Islet precursor cell (in vitro differentiated cells): Measurements from ENCODE around the gene PLCG1.

Experiments used
- DNase-seq: peaks from one replicate; pipeline ENCODE4 v3.0.0-alpha.2; 2018

Gene PLCG1

GRCh38 chr20:41168281-41169161 is 31.2 kb downstream of the PLCG1 start:
- DNase-seq = no peak

DNA sequence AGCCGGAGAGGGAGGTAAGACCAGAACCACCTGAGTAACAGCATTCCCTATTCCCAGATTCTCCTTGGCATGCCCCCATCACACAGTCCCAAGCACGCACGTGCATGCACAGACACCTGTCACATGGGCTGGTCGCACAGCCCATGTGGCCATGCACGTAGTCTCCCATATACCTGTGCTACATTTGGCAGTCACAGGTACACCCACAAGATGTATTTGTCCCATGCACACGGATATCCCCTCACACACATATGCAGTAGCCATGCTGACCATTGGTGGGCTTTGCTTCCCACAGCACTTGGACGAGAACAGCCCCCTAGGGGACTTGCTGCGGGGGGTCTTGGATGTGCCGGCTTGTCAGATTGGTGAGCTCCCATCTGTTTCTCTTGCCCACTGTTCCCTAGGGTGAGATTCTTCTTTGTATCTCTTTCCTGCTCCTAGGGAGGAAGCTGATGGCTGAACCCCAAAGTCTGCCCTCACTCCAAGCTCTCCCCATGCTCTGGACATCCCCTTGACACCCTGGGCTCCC is 31.9 kb downstream of the PLCG1 start:
- DNase-seq = no peak

DNA sequence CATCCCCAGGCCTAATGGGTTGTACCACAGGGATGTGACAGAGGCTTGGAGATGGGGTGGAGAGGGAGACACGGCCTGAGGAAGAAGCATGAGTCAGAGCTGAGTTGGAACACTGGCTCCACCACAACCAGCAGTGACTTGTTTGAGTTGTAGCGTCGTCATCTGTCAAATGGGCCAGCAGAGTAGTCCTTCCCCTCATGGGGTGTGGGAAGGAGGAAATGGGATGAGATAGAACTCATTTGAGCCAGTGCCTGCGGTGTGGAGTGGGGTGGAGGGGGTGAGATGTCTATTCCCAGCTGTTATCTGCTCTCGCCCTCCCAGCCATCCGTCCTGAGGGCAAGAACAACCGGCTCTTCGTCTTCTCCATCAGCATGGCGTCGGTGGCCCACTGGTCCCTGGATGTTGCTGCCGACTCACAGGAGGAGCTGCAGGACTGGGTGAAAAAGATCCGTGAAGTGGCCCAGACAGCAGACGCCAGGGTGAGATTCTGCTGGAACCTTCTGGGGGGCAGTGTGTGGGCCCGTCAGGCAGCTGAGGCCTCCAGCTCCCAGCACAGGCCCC is 32.5 kb downstream of the PLCG1 start:
- DNase-seq = no peak

- no peak for DNase-seq
These were observed 33.2 kb downstream of the PLCG1 start for GRCh38 chr20:41170386-41171105.

DNA sequence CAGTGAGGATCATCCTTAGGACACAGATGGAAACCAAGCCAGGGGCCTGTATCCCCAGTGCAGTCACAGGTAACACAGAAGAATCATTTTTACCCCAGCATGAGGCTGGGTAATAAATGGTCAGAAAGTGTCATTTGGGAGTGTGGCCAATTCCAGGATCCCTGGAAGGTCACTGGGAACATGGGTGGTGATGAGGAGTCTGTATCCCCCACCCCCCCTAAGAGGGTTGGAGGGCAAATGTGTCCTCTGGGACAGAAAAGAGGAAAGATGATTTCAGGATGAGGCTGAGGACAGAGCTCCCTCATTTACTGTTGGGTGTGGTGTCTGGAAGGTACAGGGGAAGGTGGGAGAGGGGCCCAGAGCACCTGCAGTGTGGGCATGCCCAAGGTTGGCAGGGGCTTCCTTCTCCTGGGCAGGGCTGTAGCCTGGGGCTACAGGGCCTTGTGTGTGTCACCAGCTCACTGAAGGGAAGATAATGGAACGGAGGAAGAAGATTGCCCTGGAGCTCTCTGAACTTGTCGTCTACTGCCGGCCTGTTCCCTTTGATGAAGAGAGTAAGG is 34.5 kb downstream of the PLCG1 start:
- DNase-seq = peak; percentile 48

DNA sequence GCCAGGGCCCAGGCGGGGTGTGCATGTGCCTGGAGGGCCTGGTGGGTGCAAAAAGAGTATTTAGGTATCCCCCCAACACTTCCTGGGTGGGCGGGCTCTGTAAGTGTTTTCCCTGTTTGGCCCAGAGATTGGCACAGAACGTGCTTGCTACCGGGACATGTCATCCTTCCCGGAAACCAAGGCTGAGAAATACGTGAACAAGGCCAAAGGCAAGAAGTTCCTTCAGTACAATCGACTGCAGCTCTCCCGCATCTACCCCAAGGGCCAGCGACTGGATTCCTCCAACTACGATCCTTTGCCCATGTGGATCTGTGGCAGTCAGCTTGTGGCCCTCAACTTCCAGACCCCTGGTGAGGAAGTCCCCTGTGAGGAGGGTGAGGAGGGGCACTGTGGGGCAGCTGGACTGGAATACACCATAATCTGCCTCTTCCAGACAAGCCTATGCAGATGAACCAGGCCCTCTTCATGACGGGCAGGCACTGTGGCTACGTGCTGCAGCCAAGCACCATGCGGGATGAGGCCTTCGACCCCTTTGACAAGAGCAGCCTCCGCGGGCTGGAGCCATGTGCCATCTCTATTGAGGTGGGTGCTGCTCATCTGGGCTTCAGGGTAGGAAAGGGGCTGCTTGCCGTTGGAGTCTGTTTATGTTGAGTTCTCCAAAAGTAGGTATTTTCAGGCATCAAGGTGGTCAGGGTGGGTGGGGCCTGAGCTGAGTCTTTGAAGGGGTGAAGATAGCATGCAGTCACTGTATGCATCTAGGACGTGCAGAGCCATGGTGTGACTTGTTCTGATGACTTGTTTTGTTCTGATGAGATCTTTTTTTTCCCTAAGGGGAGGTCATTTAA is 35.2 kb downstream of the PLCG1 start:
- DNase-seq = peak; percentile 53

DNA sequence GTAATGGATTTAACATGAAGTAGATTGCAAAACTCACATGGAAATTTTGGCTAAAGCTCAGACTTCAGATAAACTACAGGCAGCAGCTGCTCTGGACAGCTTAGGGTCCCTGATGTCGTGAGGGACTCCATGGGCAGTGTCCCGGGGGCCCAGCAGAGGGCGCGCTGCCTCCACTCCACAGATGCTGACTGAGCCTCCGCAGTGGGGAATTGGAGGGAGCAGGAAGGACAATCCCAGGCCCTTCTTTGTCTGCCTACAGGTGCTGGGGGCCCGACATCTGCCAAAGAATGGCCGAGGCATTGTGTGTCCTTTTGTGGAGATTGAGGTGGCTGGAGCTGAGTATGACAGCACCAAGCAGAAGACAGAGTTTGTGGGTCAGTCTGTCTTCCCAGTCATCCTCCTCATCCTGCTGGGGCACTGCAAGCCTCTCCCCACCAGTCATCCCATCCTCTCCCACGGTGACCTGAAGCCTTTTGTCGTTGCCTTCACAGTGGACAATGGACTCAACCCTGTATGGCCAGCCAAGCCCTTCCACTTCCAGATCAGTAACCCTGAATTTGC is 35.9 kb downstream of the PLCG1 start:
- DNase-seq = peak; percentile 87

DNA sequence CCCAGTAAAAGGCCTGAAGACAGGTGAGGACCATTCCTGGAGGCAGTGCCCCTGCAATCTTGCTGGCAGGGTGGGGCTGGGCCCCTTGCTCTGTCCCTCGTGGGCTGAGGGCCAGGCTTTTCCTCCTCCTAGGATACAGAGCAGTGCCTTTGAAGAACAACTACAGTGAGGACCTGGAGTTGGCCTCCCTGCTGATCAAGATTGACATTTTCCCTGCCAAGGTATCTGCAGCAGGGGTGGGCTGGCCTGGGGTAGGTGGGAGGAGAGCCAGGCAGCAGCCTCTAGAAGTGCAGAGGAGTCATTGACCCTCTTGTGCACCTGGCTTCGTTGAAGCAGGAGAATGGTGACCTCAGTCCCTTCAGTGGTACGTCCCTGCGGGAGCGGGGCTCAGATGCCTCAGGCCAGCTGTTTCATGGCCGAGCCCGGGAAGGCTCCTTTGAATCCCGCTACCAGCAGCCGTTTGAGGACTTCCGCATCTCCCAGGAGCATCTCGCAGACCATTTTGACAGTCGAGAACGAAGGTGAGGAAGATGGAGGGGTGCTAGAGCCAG is 36.5 kb downstream of the PLCG1 start:
- DNase-seq = peak; percentile 38

DNA sequence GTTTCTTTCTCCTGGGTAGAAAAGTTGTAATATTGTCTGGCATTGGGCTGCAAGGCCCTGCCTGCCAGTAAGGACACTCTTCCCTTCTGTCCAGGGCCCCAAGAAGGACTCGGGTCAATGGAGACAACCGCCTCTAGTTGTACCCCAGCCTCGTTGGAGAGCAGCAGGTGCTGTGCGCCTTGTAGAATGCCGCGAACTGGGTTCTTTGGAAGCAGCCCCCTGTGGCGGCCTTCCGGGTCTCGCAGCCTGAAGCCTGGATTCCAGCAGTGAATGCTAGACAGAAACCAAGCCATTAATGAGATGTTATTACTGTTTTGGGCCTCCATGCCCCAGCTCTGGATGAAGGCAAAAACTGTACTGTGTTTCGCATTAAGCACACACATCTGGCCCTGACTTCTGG is 37.0 kb downstream of the PLCG1 start:
- no peak for DNase-seq

- peak; percentile 41 for DNase-seq
These were observed 37.4 kb downstream of the PLCG1 start for GRCh38 chr20:41174782-41175181.

GRCh38 chr20:41175201-41175651 is 37.9 kb downstream of the PLCG1 start:
- DNase-seq = no peak

GRCh38 chr20:41175727-41176330 is 38.5 kb downstream of the PLCG1 start:
- DNase-seq = peak; percentile 26

DNA sequence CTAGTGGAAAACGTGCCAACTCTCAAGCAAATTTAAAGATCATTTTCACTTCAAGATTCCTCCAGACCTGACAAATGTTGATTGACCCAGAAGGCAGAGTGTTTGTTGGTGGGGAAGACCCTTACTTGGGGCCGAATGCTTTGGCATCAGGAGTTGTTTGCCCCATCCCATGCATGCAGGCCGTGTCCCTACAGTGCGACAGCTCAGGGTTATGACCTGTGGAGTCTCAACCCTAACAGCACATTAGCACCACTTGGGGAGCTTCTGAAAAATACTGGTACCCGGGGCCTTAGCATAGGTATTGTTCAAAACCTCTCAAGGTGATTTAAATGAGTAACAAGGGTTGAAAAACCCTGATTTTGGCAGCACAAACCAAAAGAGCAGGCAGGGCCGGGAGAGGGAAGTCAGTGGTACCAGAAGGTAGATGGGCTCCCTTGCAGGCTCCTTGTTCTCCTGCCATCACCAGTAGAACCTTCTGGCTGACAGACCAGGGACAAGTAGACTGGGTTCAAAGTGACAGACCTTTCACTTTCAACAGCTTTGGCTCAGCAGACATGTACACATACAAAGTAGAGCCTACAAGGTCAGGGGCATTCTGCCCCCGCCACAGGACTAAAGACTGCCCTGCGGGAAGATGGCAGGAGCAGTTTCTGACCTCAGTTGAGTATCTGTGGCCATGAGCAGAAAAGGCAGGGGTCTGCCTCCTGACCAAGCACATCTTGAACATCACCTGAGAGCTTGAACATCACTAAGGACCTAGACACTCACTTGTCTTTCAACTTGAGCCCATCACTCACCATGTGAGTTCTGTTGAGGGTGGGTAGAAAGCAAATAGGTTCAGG is 39.6 kb downstream of the PLCG1 start:
- DNase-seq = peak; percentile 45

DNA sequence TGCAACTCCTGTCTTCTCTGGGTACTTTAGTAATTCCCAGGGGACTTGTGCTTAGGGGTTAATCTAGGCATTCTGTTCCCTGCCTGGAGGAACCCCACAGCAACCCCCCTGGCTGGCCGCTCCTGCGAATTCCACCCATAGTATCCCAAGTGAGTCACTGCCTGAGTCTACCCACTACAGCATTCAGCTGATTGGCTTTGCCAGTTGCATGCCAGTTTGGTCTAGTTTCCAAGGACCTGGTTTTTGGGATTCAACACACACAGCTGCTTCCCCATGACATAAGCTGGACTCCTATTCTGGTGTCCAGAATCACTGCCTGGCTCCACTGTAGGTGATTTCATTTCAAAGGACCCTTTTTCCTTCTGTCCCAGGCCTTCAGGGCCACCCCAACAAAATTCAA is 40.3 kb downstream of the PLCG1 start:
- DNase-seq = peak; percentile 84

DNA sequence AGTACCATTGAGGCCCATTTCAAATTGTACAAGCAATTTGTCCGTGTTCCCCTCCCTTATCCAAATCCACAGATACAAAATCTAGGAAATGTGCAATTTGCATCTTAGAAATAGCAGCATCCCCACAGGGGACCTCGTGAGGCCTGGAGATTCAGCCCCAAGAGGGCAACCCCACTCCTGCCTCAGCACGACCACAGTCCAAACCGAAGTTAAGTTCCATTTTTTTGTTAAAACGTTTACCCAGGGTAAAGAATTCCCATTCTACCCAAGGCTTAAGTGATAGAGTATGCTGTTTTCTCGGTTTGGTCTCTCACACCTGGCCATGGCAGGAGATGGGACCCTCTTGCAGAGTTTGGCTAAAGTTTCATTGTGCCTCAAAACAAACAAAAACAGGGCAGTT is 41.2 kb downstream of the PLCG1 start:
- DNase-seq = no peak

- DNase-seq = peak; percentile 41
These were observed 41.6 kb downstream of the PLCG1 start for GRCh38 chr20:41178904-41179432.

- peak; percentile 39 for DNase-seq
These were observed 42.6 kb downstream of the PLCG1 start for GRCh38 chr20:41179961-41180360.

GRCh38 chr20:41180599-41181333 is 43.4 kb downstream of the PLCG1 start:
- DNase-seq = peak; percentile 50

DNA sequence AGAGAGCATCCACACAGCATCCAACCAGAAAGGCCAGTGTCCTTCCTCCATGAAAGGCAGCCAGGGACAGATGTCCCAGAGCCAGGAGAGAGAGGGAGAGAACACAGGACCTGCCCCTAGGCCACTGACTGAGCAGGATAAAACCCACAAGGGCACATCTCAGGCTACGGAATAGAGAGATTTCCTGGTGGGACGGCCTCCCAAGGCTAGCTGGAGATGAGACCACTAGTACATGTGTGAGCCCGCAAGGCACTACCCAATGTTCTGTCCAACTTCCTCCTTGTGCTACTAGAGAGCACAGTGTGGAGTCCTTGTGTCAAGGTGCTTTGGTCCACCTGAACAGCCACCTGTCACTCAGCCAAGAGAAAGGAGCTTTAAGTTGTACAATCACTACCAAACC is 44.2 kb downstream of the PLCG1 start:
- DNase-seq = peak; percentile 35
